BLaER1 treated with 17β-estradiol and CSF1 and Interleukin-3, amounts not matched to agents 10 nM and 100 nM (cell line): ENCODE measurements around the gene RAMP1.
"Not testable (repeated sequence)": the region's sequence is repeated elsewhere in the genome, so short reads cannot be mapped to it uniquely, and the experiment has no call there.

Source experiments
- H3K27ac ChIP-seq, 11 experiments: shearing (Covaris generic); formaldehyde crosslinking; 2 replicates each; pipeline ENCODE4 v1.8.1; 2022
- H3K27me3 ChIP-seq, 11 experiments: shearing (Covaris generic); formaldehyde crosslinking; 2 replicates each; pipeline ENCODE4 v1.8.1; 2022
- H3K36me3 ChIP-seq, 11 experiments: shearing (Covaris generic); formaldehyde crosslinking; 2 replicates each; pipeline ENCODE4 v1.8.1; 2022
- H3K4me1 ChIP-seq, 10 experiments: shearing (Covaris generic); formaldehyde crosslinking; 2 replicates each; pipeline ENCODE4 v1.8.1; 2022
- H3K4me2 ChIP-seq, 11 experiments: shearing (Covaris generic); formaldehyde crosslinking; 2 replicates each; pipeline ENCODE4 v1.8.1; 2022
- H3K4me3 ChIP-seq, 10 experiments: shearing (Covaris generic); formaldehyde crosslinking; 2 replicates each; pipeline ENCODE4 v1.8.1; 2022
- H3K9ac ChIP-seq, 11 experiments: shearing (Covaris generic); formaldehyde crosslinking; 2 replicates each; pipeline ENCODE4 v1.8.1; 2022
- H3K9me3 ChIP-seq, 11 experiments: shearing (Covaris generic); formaldehyde crosslinking; replicated peaks in 1 of 11; 2 replicates each; pipeline ENCODE4 v1.8.1; 2022
- H4K20me1 ChIP-seq, 11 experiments: shearing (Covaris generic); formaldehyde crosslinking; 2 replicates each; pipeline ENCODE4 v1.8.1; 2022
- Cebpa-rat ChIP-seq, 11 experiments: shearing (Covaris generic); IDR thresholded peaks; 2 replicates each; pipeline ENCODE4 v1.8.1; 2022

The RAMP1 gene

GRCh38 chr2:237830522-237830921 is 28.9 kb upstream of the RAMP1 start:
- Histone ChIP-seq H3K9ac (no peak overlapping the region), H3K36me3 (no peaks in the 10 kb centered on the region), H3K27ac (no peak overlapping the region), H3K9me3 (no peaks in the 10 kb centered on the region), H3K4me2 (no peak overlapping the region), H3K4me1 (peaks cover 0 to 9% (median 8%) of the 10 kb centered on the region in 10 experiments; a peak in 11 of 20 replicates), H3K27me3 (no peaks in the 10 kb centered on the region), H3K4me3 (no peak overlapping the region), H4K20me1 (no peaks in the 10 kb centered on the region)
- TF ChIP-seq Cebpa-rat (IDR thresholded peaks at IDR 0.05), result no peak

- Histone ChIP-seq H3K4me3 (no peak overlapping the region), H3K9me3 (peaks cover 0 to 12% (median 0%) of the 10 kb centered on the region in 11 experiments; a peak in 2 of 22 replicates), H3K9ac (no peak overlapping the region), H3K27me3 (no peaks in the 10 kb centered on the region), H3K36me3 (no peaks in the 10 kb centered on the region), H3K4me1 (peaks cover 0 to 9% (median 8%) of the 10 kb centered on the region in 10 experiments; a peak in 11 of 20 replicates), H3K4me2 (no peak overlapping the region), H3K27ac (no peak overlapping the region), H4K20me1 (no peaks in the 10 kb centered on the region)
- TF ChIP-seq Cebpa-rat (IDR thresholded peaks at IDR 0.05), result no peak
Observed at GRCh38 chr2:237833546-237833945, 25.9 kb upstream of the RAMP1 start.

DNA sequence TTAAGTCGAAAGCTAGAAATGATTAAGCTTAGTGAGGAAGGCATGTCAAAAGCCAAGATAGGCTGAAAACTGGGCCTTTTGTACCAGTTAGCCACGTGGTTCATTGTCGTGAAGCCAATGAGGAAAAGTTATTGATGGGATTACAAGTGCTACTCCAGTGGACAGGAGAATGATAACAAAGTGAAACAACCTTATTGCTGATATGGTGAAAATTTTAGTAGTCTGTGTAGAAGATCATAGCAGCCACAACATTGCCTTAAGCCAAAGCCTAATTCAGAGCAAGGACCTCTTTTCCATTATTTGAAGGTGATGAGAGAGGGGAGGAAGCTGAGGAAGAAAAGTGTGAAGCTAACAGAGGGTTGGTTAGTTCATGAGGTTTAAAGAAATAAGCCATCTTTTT is 24.1 kb upstream of the RAMP1 start:
- Histone ChIP-seq H3K36me3 (no peaks in the 10 kb centered on the region), H4K20me1 (no peaks in the 10 kb centered on the region)
- no peak for TF ChIP-seq Cebpa-rat (IDR thresholded peaks at IDR 0.05)

DNA sequence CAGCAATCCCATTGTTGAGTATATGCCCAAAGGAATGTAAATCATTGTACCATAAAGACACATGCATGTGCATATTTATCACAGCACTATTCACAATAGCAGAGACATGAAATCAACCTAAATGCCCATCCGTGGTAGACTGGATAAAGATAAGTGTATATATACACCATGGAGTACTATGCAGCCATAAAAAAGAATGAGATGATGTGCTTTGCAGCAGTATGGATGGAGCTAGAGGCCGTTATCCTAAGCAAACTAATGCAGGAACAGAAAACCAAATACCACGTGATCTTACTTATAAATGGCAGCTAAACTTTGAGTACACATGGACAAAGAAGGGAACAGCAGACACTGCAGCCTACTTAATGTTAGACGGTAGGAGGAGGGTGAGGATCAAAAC is 18.4 kb upstream of the RAMP1 start:
- Histone ChIP-seq H3K27me3 (no peaks in the 10 kb centered on the region), H3K4me1 (no peaks in the 10 kb centered on the region), H3K9ac (no peak overlapping the region), H3K9me3 (peaks cover 0 to 20% (median 6%) of the 10 kb centered on the region in 11 experiments; a peak in 10 of 22 replicates), H3K36me3 (no peaks in the 10 kb centered on the region), H3K27ac (no peak overlapping the region), H4K20me1 (no peaks in the 10 kb centered on the region), H3K4me3 (no peak overlapping the region), H3K4me2 (no peak overlapping the region)
- no peak for TF ChIP-seq Cebpa-rat (IDR thresholded peaks at IDR 0.05)

More for the DNA sequence above, 24.1 kb upstream of the RAMP1 start:
- H3K9me3 ChIP-seq, result peaks cover 0 to 12% (median 0%) of the 10 kb centered on the region in 11 experiments; a peak in 3 of 22 replicates
- peaks cover 0 to 9% (median 8%) of the 10 kb centered on the region in 10 experiments; a peak in 11 of 20 replicates for H3K4me1 ChIP-seq
- no peak overlapping the region for H3K9ac ChIP-seq
- H3K27ac ChIP-seq, result no peak overlapping the region
- no peaks in the 10 kb centered on the region for H3K27me3 ChIP-seq
- no peak overlapping the region for H3K4me3 ChIP-seq
- H3K4me2 ChIP-seq, result no peak overlapping the region

DNA sequence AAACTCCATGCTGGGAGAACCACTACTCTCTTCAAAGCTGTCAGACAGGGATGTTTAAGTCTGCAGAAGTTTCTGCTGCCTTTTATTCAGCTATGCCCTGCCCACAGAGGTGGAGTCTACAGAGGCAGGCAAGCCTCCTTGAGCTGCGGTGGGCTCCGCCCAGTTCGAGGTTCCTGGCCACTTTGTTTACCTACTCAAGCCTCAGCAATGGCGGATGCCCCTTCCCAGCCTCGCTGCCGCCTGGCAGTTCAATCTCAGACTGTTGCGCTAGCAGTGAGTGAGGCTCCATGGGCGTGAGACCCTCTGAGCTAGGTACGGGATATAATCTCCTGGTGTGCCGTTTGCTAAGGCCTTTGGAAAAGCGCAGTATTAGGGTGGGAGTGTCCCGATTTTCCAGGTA is 10.5 kb upstream of the RAMP1 start:
- not testable (repeated sequence) for H3K36me3 ChIP-seq, H3K27ac ChIP-seq, H3K4me1 ChIP-seq, H4K20me1 ChIP-seq, H3K4me3 ChIP-seq, H3K27me3 ChIP-seq, H3K4me2 ChIP-seq, H3K9ac ChIP-seq
- H3K9me3 ChIP-seq, result peaks cover 5 to 24% (median 11%) of the 10 kb centered on the region in 11 experiments; a peak in 19 of 22 replicates

DNA sequence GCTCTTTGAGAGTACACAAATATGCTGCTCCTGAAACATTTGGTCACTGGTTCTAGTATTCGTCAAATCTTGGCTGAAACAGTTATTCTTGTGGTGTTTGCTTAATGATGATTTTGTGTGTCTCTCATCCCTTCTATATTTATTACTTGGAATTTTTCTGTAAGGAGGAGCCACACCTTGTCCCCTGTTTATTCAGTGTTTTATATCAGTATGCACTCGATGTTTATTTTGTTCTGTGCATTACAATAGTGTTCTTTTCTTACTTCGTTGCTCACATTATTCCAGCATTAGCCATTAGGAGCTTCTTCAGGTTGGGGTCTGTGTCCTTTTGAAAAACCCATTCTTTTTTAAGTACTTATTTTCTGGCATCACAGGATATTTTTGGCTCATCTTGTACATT is 5.1 kb upstream of the RAMP1 start:
- no peak for TF ChIP-seq Cebpa-rat (IDR thresholded peaks at IDR 0.05)
- Histone ChIP-seq H3K4me1 (peaks cover 0 to 7% (median 0%) of the 10 kb centered on the region in 10 experiments; a peak in 3 of 20 replicates), H3K9ac (no peak overlapping the region), H3K27ac (no peak overlapping the region), H3K4me2 (no peak overlapping the region), H3K27me3 (peaks cover 13 to 29% (median 21%) of the 10 kb centered on the region in 11 experiments), H3K9me3 (peaks cover 0 to 2% (median 1%) of the 10 kb centered on the region in 11 experiments; a peak in 16 of 22 replicates), H3K4me3 (no peak overlapping the region), H4K20me1 (peaks cover 0 to 9% (median 0%) of the 10 kb centered on the region in 11 experiments; a peak in 3 of 22 replicates), H3K36me3 (no peaks in the 10 kb centered on the region)

DNA sequence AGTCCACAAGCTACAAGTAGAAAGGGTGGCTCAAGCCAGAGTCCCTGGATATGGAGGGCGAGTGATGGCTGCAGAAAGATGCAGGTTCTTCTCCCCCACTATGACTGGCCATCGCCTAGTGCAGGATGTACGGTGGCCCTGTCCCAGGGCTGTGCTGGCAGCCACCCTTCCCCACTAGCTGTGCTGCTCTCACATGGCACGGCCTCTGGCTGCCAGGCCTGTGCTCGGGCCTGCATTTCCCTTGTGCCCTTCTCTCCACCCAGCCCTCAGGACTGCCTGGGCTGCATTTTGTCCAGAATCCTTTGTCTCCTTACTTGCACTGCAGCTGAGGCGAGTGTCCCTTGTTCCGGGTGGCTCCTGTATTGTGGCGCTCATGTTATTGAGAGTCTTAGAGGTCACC is 1.6 kb upstream of the RAMP1 start:
- no peak for TF ChIP-seq Cebpa-rat (IDR thresholded peaks at IDR 0.05)
- Histone ChIP-seq H3K4me1 (peaks cover 0 to 7% (median 0%) of the 10 kb centered on the region in 10 experiments; a peak in 3 of 20 replicates), H3K9me3 (no peaks in the 10 kb centered on the region), H3K9ac (no peak overlapping the region), H3K36me3 (no peaks in the 10 kb centered on the region), H3K27me3 (peaks cover 46 to 64% (median 56%) of the 10 kb centered on the region in 11 experiments), H3K27ac (no peak overlapping the region), H3K4me3 (no peak overlapping the region), H4K20me1 (peaks cover 0 to 25% (median 0%) of the 10 kb centered on the region in 11 experiments; a peak in 6 of 22 replicates), H3K4me2 (no peak overlapping the region)

GRCh38 chr2:237858294-237859081 is 935 bp upstream of the RAMP1 start:
- Histone ChIP-seq H3K27me3 (peaks cover 46 to 69% (median 57%) of the 10 kb centered on the region in 11 experiments), H3K4me2 (no peak overlapping the region), H4K20me1 (peaks cover 0 to 25% (median 0%) of the 10 kb centered on the region in 11 experiments; a peak in 6 of 22 replicates), H3K9ac (no peak overlapping the region), H3K27ac (no peak overlapping the region), H3K36me3 (no peaks in the 10 kb centered on the region), H3K9me3 (no peaks in the 10 kb centered on the region), H3K4me1 (peaks cover 0 to 7% (median 0%) of the 10 kb centered on the region in 10 experiments; a peak in 3 of 20 replicates), H3K4me3 (no peak overlapping the region)
- TF ChIP-seq Cebpa-rat (IDR thresholded peaks at IDR 0.05), result no peak

DNA sequence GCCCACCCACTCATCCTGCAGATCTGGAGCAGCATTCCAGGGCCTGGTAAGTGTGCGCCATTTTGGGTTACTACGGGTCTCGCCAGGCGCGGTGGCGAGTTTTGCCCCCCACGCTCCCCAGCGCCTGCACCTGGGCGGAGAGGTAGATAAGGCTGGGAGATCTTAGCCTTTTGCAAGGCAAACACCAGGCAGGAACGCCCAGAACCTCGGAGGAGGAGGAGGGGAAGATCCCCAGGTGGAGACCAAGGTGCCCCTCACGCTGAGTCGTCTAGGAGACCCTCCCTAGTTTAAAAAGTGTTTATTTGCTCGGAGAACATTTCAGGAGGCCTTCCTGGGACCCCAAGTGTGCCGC is 365 bp upstream of the RAMP1 start:
- no peak for TF ChIP-seq Cebpa-rat (IDR thresholded peaks at IDR 0.05)
- Histone ChIP-seq H3K27me3 (peaks cover 46 to 69% (median 57%) of the 10 kb centered on the region in 11 experiments), H3K27ac (no peak overlapping the region), H3K4me1 (peaks cover 0 to 7% (median 0%) of the 10 kb centered on the region in 10 experiments; a peak in 3 of 20 replicates), H4K20me1 (peaks cover 0 to 25% (median 0%) of the 10 kb centered on the region in 11 experiments; a peak in 6 of 22 replicates), H3K9ac (no peak overlapping the region), H3K9me3 (no peaks in the 10 kb centered on the region), H3K4me3 (no peak overlapping the region), H3K4me2 (no peak overlapping the region), H3K36me3 (no peaks in the 10 kb centered on the region)
